H1 (cell line): ENCODE data around the gene LPCAT3. TPM values are rescaled to one million over a fixed set of nuclear protein-coding genes. Genes with fewer than 3 reads are reported as not detected.

ENCODE experiments used
- CTCF ChIA-PET: fragments of 300-600 bp; sonication (Branson Sonifier 250); formaldehyde crosslinking; loops from one replicate; lab custom pipeline; 2021; ENCODE audit not compliant: partially characterized antibody; lab: Charles Lee
- POLR2A ChIA-PET: fragments of 300-600 bp; sonication (Branson Sonifier 250); formaldehyde crosslinking; loops from one replicate; lab custom pipeline; 2021; ENCODE audit warnings: inconsistent platforms; ENCODE audit not compliant: partially characterized antibody; lab: Charles Lee
- DNase-seq, 2 experiments: peaks; one replicate each; pipeline versions ENCODE4 v3.0.0 to v3.0.0-alpha.2; 2010 to 2022; ENCODE audit warnings: low spot score in 2 of 2, low read depth in 1 of 2, mixed read lengths in 1 of 2
- FAIRE-seq: peaks from 2 replicates; lab custom pipeline; 2011; peaks lifted over from hg19 to GRCh38; lab: Jason Lieb, UNC
- H2AFZ ChIP-seq: 2 replicates; pipeline ENCODE4 v1.8.1; 2012; ENCODE audit warnings: low read length, inconsistent platforms
- H2AK5ac ChIP-seq: 2 replicates; pipeline ENCODE4 v1.6.1; 2013; ENCODE audit warnings: low read depth, low read length
- H2BK120ac ChIP-seq: replicated peaks from 2 replicates; pipeline ENCODE3; 2013; ENCODE audit warnings: low read depth, low read length, inconsistent platforms
- H2BK12ac ChIP-seq: 2 replicates; pipeline ENCODE4 v1.6.1; 2013; ENCODE audit warnings: low read depth, low read length
- H2BK15ac ChIP-seq: 2 replicates; pipeline ENCODE4 v1.6.1; 2013; ENCODE audit warnings: low read length
- H2BK20ac ChIP-seq: 2 replicates; pipeline ENCODE4 v1.6.1; 2013; ENCODE audit warnings: low read length
- H2BK5ac ChIP-seq: 2 replicates; pipeline ENCODE4 v1.6.1; 2013; ENCODE audit warnings: low read depth, low read length
- H3K14ac ChIP-seq: 2 replicates; pipeline ENCODE4 v1.6.1; 2013; ENCODE audit warnings: inconsistent platforms; ENCODE audit not compliant: insufficient read length
- H3K18ac ChIP-seq: 2 replicates; pipeline ENCODE4 v1.6.1; 2013; ENCODE audit warnings: low read length; ENCODE audit errors: extremely low read depth
- H3K23ac ChIP-seq: 2 replicates; pipeline ENCODE4 v1.6.1; 2013; ENCODE audit warnings: inconsistent platforms; ENCODE audit not compliant: insufficient read length
- H3K23me2 ChIP-seq: 2 replicates; pipeline ENCODE4 v1.6.1; 2013; ENCODE audit warnings: low read depth, low read length
- H3K27ac ChIP-seq: 2 replicates; pipeline ENCODE4 v1.6.1; 2011; ENCODE audit warnings: low read depth, low read length, inconsistent platforms
- H3K27me3 ChIP-seq, 4 experiments: replicated peaks in 1 of 4; 1 replicate in 1 of 4; 2 replicates in 3 of 4; pipeline versions ENCODE4 v1.6.1 to v1.8.1; 2011 to 2013; ENCODE audit warnings: low read length in 3 of 4, mild to moderate bottlenecking in 3 of 4, inconsistent platforms in 2 of 4, mixed read lengths in 2 of 4, moderate library complexity in 1 of 4; ENCODE audit not compliant: control insufficient read depth in 3 of 4, insufficient read depth in 3 of 4; ENCODE audit errors: extremely low read depth in 1 of 4
- H3K36me3 ChIP-seq, 4 experiments: 2 replicates each; pipeline versions ENCODE4 v1.6.1 to v1.8.1; 2011 to 2013; ENCODE audit warnings: mild to moderate bottlenecking in 4 of 4, low read length in 3 of 4, moderate library complexity in 2 of 4, control low read depth in 1 of 4, inconsistent platforms in 1 of 4; ENCODE audit not compliant: insufficient read depth in 4 of 4, control insufficient read depth in 2 of 4
- H3K4ac ChIP-seq: replicated peaks from 2 replicates; pipeline ENCODE3; 2013; ENCODE audit warnings: low read length, low read depth, mixed read lengths, inconsistent platforms; ENCODE audit not compliant: insufficient read length
- H3K4me1 ChIP-seq, 4 experiments: replicated peaks in 1 of 4; 1 replicate in 1 of 4; 2 replicates in 3 of 4; pipeline versions ENCODE4 v1.6.1 to v1.8.1; 2011 to 2013; ENCODE audit warnings: low read length in 3 of 4, inconsistent platforms in 2 of 4, mixed read lengths in 1 of 4; ENCODE audit not compliant: insufficient read depth in 4 of 4, control insufficient read depth in 3 of 4
- H3K4me2 ChIP-seq, 2 experiments: 2 replicates each; pipeline versions ENCODE4 v1.6.1 to v1.8.1; 2011 to 2013; ENCODE audit warnings: low read depth in 2 of 2, low read length in 2 of 2, control low read depth in 1 of 2, inconsistent platforms in 1 of 2, mild to moderate bottlenecking in 1 of 2; ENCODE audit not compliant: insufficient read depth in 1 of 2
- H3K4me3 ChIP-seq, 4 experiments: fragments of 200-600, 300-600 bp in 1 of 4; sonication (generic), shearing (Covaris generic), sonication (Bioruptor Twin) in 1 of 4; 2 replicates each; pipeline versions ENCODE4 v1.5.1 to v1.8.1; 2011 to 2016; ENCODE audit warnings: low read length in 4 of 4, low read depth in 3 of 4, control low read depth in 2 of 4, inconsistent platforms in 2 of 4, mild to moderate bottlenecking in 2 of 4, mixed read lengths in 1 of 4, moderate library complexity in 1 of 4; ENCODE audit not compliant: insufficient read depth in 2 of 4; ENCODE audit errors: extremely low read depth in 1 of 4
- H3K56ac ChIP-seq: replicated peaks from 2 replicates; pipeline ENCODE3; 2013; ENCODE audit warnings: low read depth, mild to moderate bottlenecking, mixed read lengths, low read length, inconsistent platforms; ENCODE audit not compliant: insufficient read length
- H3K79me1 ChIP-seq: 2 replicates; pipeline ENCODE4 v1.6.1; 2013; ENCODE audit warnings: low read depth, low read length, control low read depth
- H3K79me2 ChIP-seq, 2 experiments: 2 replicates each; pipeline versions ENCODE4 v1.6.1 to v1.8.1; 2012 to 2013; ENCODE audit warnings: low read length in 2 of 2, mild to moderate bottlenecking in 2 of 2, inconsistent platforms in 1 of 2; ENCODE audit not compliant: insufficient read depth in 2 of 2, control insufficient read depth in 1 of 2
- H3K9ac ChIP-seq, 4 experiments: replicated peaks in 1 of 4; 1 replicate in 1 of 4; 2 replicates in 3 of 4; pipeline versions ENCODE4 v1.6.1 to v1.8.1; 2011 to 2013; ENCODE audit warnings: low read depth in 3 of 4, low read length in 3 of 4, control low read depth in 2 of 4, mild to moderate bottlenecking in 2 of 4, moderate library complexity in 2 of 4, inconsistent platforms in 1 of 4; ENCODE audit errors: extremely low read depth in 1 of 4
- H3K9me3 ChIP-seq, 2 experiments: 2 replicates each; pipeline versions ENCODE4 v1.6.1 to v1.8.1; 2012 to 2013; ENCODE audit warnings: mild to moderate bottlenecking in 2 of 2, moderate library complexity in 2 of 2, control low read depth in 1 of 2, inconsistent platforms in 1 of 2, low read depth in 1 of 2, low read length in 1 of 2, mixed read lengths in 1 of 2; ENCODE audit not compliant: insufficient read depth in 2 of 2
- H4K20me1 ChIP-seq, 2 experiments: replicated peaks in 1 of 2; 2 replicates each; pipeline versions ENCODE3 to v1.8.1; 2011 to 2013; ENCODE audit warnings: inconsistent platforms in 2 of 2, low read length in 2 of 2, mild to moderate bottlenecking in 1 of 2; ENCODE audit not compliant: insufficient read depth in 2 of 2, control insufficient read depth in 1 of 2
- H4K5ac ChIP-seq: 2 replicates; pipeline ENCODE4 v1.6.1; 2013; ENCODE audit warnings: low read length, low read depth, mixed read lengths, inconsistent platforms; ENCODE audit not compliant: insufficient read length
- H4K8ac ChIP-seq: 2 replicates; pipeline ENCODE4 v1.8.0; 2013; ENCODE audit warnings: mild to moderate bottlenecking, moderate library complexity, low read length, inconsistent platforms; ENCODE audit not compliant: insufficient read depth; ENCODE audit errors: extremely low read depth
- H4K91ac ChIP-seq: replicated peaks from 2 replicates; pipeline ENCODE3; 2013; ENCODE audit warnings: low read length, mixed read lengths, inconsistent platforms; ENCODE audit not compliant: insufficient read length
- CTBP2 ChIP-seq: IDR thresholded peaks from 2 replicates; pipeline ENCODE4 v1.7.0; 2011; ENCODE audit warnings: borderline replicate concordance, mild to moderate bottlenecking, moderate library complexity, mixed read lengths, low read length; ENCODE audit not compliant: insufficient read depth, insufficient read length
- EP300 ChIP-seq, 2 experiments: IDR thresholded peaks; 1 replicate in 1 of 2; 2 replicates in 1 of 2; pipeline ENCODE4 v1.6.1; 2011 to 2012; ENCODE audit warnings: low read depth in 2 of 2, low read length in 2 of 2, mild to moderate bottlenecking in 2 of 2, borderline replicate concordance in 1 of 2, inconsistent platforms in 1 of 2, moderate library complexity in 1 of 2
- EZH2 ChIP-seq: fragments of 200-600 bp; sonication (generic); IDR thresholded peaks from 2 replicates; pipeline ENCODE4 v1.7.1; 2012; ENCODE audit warnings: low read depth, mild to moderate bottlenecking, moderate library complexity, low read length, inconsistent platforms; ENCODE audit not compliant: severe bottlenecking
- RBBP5 ChIP-seq: IDR thresholded peaks from 2 replicates; pipeline ENCODE4 v1.7.1; 2012; ENCODE audit warnings: low read depth, mild to moderate bottlenecking, inconsistent platforms, low read length, moderate library complexity, borderline replicate concordance
- TEAD4 ChIP-seq: IDR thresholded peaks from 2 replicates; pipeline ENCODE4 v1.6.1; 2012; ENCODE audit warnings: low read depth, low read length, inconsistent platforms, mixed read lengths
- WGBS, 2 experiments: shearing (Covaris generic) in 1 of 2; methylation state at CpG; one replicate each; pipeline versions ENCODE4 v1.1.6 to v1.1.7; 2013 to 2015; ENCODE audit warnings: low lambda C conversion rate in 2 of 2, mixed read lengths in 2 of 2, inconsistent platforms in 1 of 2, low coverage in 1 of 2, missing lambda C conversion rate in 1 of 2; ENCODE audit not compliant: insufficient replicate concordance in 2 of 2, insufficient coverage in 1 of 2, insufficient read length in 1 of 2; ENCODE audit errors: extremely low coverage in 1 of 2, missing lambda C conversion rate in 1 of 2; 5-methylcytosine and 5-hydroxymethylcytosine counted together
- polyA plus RNA-seq, 7 experiments: library from polyadenylated mRNA; depleted of rRNA in 3 of 7; stranded (reverse) in 5 of 7; unstranded in 2 of 7; fragments of >200 nt in 5 of 7; fragments of 200-250 nt in 2 of 7; gene quantifications; 1 replicate in 5 of 7; 2 replicates in 1 of 7; 4 replicates in 1 of 7; pipeline versions ENCODE4 v1.2.1 to v1.2.3, GENCODE V29; 2011 to 2013; ENCODE audit warnings: missing spikeins in 2 of 7, mixed read lengths in 2 of 7
- total RNA-seq: library from RNA; stranded (reverse); fragmentation: NEBNext Ultra II Directional; extraction: Animal tissue kit (Norgen Biotek cat#: 25700); gene quantifications from 2 replicates; pipeline ENCODE4 v1.2.1, GENCODE V29; 2021

The LPCAT3 gene
- total and polyA plus RNA-seq, 2 of the 8 experiments (the other 6 are each of a cell fraction or from before 2014, with no cell fraction given), result 55.8 to 70.4 TPM

DNA sequence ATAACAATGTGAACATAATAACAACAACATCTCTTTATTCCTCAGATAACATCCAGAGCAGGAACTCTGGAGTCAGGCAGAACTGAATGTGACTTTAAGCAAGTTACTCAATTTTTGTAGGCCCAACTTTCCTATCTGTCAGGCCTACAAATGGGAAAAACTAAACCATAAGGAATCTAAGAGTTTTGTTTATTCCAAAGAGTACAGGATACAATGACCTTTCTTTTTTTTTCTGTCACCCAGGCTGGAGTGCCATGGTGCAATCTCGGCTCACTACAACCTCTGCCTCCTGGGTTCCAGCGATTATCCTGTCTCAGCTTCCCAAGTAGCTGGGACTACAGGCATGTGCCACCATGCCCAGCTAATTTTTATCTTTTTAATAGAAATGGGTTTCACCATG lies 9.4 kb downstream of the LPCAT3 start:
- Histone ChIP-seq H4K8ac (no peak overlapping the region), H3K79me1 (no peaks in the 10 kb centered on the region), H3K56ac (no peak overlapping the region), H2BK12ac (no peak overlapping the region), H2BK120ac (no peak overlapping the region), H3K4ac (no peak overlapping the region), H3K4me1 (no peaks in the 10 kb centered on the region), H3K4me3 (no peak overlapping the region), H3K23me2 (no peaks in the 10 kb centered on the region), H4K91ac (no peak overlapping the region), H2BK15ac (no peak overlapping the region), H3K79me2 (no peaks in the 10 kb centered on the region; a peak in 1 of 4 replicates), H2AFZ (no peak overlapping the region), H3K18ac (no peak overlapping the region), H3K23ac (no peak overlapping the region), H4K5ac (no peak overlapping the region), H3K9ac (no peak overlapping the region), H3K27ac (no peak overlapping the region), H2BK20ac (no peak overlapping the region), H3K36me3 (peaks cover 0 to 8% (median 1%) of the 10 kb centered on the region in 4 experiments; a peak in 5 of 8 replicates), H2BK5ac (no peak overlapping the region), H4K20me1 (peaks cover 0 to 4% of the 10 kb centered on the region in 2 experiments), H3K4me2 (no peak overlapping the region), H3K9me3 (no peaks in the 10 kb centered on the region), H3K14ac (no peak overlapping the region), H2AK5ac (no peak overlapping the region), H3K27me3 (no peaks in the 10 kb centered on the region)
- WGBS, 2 experiments, result 91% methylated on average over 2 of the region's 2 CpGs; no CpG with 5 or more reads in 1 of the 2 experiments
- POLR2A ChIA-PET, result interaction anchor here (1.4 kb wide), 1 partner anchor 12 kb away, joined by 3 read pairs; no protein-coding TSS in a partner anchor
- DNase-seq (no peak), FAIRE-seq (no peak)
- CTCF ChIA-PET, result interaction anchor here (1.3 to 1.4 kb wide), 2 partner anchors 9 to 104 kb away, joined by 3 to 4 read pairs; partner anchors contain the start of gene LPCAT3
- TF ChIP-seq RBBP5, result no peak
- no peak for TF ChIP-seq EZH2
- TF ChIP-seq EP300 (IDR thresholded peaks at IDR 0.05; ENCODE audit: borderline replicate concordance in 1 of 2, low read depth in 2 of 2, low read length in 2 of 2), result no peak
- TF ChIP-seq TEAD4, result no peak
- TF ChIP-seq CTBP2, result no peak
